ENCODE results near the gene ACSS1.

Gene ACSS1

DNA sequence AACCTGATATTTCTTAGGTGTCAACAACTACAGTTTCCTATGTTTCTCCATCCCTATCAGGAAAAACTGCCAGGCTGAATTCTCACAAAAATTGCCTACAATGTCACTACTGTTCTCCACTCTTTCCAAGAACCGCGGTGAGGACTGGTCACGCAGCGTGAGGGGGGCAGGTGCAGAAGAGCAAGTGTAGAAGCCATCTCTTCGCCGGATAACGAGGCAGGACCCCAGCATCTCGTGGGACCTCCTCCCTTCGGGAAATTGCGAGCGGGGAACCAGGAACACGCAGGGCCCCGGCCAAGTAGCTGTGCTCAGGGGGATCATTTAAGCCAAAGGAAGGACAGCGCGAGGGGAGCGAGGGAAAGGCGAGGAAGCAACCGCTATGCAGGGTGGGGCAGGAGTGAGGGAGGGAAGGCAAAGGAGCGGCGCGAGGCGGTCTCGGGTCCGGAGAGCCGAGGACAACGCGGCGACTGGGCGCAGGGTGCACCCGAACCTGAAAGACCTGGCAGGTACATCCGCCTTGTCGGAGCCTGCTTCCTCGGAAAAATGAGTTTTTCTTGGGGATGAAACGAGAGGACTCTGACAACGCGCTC is 65.9 kb downstream of the ACSS1 start:
- peak; percentile 16 for DNase-seq

DNA sequence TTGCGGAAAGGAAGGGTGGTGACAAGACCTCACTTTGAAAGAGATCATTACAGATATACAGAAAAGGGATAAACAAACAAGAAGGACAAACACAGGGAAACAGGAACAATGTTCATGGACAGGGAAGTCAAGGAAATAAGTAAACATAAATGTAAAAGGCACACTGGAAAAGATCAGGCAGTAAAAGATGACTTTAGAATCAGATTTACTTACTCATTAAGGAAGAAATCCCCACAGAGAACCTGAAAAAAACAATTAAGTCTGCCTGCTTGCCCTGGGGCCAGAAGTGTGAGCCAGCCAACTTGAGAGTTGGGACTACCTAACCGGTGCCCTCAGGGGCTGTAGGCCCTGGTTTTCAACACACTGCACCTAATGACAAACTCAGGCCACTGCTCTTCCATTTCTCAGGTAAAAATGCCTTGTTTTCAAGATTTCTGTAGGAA is 67.1 kb downstream of the ACSS1 start:
- no peak for DNase-seq

DNA sequence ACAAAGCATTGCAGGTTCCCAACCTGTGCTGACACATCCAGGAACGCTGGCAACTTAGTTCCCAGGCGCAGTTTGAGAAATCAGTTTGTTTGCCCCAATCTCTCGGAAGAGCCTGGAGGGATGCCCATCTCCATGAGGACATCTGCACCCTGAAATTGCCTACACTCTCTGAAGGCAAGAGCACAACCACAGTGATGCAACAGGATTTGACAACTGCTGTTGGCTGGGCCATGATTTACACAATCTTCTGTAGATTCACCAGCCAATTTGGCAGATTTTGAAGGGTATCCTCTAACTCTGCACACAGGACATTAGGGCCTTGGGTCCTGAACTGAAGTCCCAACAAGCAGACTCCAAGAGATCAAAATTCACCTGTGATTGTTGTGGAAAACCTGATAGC is 68.8 kb downstream of the ACSS1 start:
- no peak for DNase-seq

DNA sequence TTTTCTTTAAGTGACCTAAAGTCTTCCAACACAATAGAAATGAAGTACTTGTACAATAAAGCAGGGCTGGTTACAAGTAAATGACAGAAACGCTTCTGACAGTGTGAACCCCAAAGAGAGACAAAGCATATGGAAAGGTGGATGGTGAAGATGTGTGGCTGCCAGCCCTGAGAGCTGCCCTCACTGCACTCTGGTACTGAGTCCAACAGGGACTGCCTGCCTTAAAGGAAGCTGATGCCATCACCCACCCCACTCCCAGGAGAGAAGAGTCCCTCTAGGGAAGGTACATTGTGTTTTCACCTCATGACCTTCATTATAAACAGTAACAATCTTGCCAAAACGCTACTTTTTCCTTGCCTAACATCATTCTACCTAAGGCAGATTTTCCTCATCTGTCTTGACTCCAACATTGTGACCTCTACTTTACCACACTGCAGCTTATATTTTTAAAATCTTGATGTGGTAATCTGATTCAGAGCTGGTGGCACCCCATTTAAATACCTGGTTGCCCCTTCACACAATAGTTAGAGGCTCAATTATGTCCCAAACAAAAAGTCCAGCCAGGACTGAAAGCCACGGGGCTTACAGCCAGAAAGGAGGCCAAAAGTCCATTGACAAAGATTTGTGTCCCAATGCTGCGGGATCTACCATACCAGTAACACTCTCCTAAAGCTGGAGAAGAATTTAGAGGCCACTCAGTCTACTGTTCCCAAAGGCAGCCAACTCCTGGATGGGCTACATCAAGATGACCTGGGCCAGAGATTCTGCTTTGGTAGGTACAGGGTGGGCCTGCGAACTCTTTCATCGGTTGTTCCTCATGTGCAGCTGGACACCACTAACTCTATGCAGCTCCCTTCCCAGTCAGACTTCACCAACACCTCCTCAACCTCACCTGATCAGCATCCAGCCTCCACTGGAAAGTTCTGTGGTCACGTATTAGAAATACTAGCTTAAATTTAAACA is 69.8 kb downstream of the ACSS1 start:
- DNase-seq = no peak

DNA sequence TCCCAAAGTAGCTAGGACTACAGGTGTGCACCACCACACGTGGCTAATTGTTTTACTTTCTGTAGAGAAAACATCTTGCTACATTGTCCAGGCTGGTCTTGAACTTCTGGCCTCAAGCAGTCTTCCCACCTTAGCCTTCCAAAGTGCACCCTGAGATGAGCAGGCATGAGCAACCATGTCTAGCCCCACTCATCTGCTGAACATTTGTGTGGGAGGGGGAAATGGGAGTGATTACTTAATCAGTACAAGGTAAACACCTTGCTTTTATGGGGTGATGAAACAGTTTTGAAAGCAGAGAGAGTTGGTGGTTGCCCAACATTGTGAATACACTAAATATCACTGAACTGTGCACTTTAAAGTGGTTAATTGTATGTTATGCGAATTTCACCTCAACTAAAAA is 70.7 kb downstream of the ACSS1 start:
- no peak for DNase-seq

DNA sequence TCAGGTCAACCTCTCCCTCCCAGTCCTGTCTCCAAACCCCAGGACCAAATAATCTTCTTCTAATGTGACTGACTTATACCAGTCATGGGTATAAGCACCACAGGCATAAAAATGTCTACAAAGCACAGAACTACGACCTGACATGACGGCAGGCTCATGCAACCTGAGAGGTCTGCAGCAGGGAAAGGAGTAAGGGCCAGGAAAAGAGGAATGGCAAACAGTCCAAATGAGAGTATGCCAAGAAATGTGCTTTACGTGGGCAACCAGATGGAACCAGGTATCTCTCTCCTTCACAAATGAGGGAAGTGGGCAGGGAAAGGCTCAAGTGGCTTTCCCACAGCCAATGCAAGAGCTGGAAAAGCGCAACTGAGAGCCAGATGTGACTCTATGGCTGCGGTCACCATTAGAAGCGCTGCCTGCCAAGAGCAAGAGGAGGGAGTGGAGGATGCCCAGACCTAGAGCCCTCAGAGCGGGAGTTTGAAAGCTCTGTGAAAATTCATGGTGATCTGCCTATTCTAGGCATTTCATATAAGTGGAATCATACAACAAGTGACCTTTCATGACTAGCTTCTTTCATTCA is 71.4 kb downstream of the ACSS1 start:
- no peak for DNase-seq

DNA sequence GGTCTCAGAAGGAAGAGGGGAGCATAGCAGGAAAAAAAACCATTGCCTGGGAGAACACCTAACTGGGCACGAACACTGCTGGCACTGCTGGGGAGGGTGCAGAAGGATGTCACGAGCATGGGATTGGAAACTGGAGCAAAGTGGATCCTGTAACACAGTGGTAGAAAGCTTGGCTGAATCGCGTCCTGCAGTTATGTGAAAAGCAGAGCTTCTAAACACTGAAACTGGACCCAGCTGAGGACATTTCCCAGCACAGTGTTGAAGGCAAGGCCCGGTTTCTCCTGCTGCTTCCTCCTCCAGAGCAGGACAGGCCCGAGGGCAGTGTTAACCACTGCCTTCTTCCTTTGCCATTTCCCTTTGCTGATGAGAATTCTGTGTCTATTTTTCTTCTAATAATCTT is 72.1 kb downstream of the ACSS1 start:
- no peak for DNase-seq

DNA sequence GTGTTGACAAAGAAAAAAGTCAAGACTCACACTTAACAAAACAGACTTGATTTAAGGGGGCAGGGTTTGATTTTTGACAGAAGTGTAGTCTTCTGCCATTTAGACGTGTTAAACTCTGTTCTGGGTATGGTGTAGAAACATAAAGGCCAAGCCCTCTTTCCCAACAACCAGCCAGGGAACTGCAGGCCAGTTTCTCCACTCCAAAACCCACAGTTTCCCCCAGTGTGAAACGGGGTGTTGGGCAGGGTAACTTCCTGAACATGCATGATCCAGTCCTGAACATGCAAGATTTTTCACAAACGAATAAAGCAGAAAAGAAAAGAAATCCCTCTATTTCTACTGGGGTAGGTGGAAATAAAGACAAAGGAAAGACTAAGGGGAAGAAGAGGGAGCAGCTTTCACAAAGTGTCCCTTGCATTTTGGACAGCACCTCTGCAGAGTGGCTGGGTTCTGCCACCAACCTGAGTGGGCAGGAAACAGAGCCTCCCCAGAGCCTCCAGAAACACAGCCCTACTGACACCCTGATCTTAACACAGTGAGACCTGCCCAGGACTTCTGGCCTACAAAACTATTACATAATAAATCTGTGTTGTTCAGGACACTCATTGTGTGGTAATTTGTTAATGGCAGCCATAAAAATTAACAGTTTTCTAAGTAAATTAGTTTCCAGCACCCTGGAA is 72.8 kb downstream of the ACSS1 start:
- no peak for DNase-seq

DNA sequence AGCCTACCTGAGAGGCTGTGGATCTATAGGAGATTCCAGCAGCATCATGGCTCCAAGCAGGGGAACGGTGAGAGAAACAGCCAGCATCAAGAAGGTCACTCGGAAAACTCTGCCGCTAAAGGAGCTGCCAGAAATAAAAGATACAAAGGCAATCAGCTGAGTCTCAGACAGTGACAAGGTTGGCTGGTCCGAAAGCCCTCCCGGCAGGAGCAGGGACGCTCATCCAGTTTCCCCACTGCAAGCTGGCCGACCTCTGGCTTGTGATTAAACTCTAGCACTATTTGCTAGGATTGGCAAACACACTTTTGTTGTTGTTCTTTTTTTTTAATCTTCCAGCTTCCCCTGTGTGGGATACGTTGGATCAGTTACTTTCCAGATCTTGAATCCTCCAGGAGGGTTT is 74.0 kb downstream of the ACSS1 start:
- no peak for DNase-seq

DNA sequence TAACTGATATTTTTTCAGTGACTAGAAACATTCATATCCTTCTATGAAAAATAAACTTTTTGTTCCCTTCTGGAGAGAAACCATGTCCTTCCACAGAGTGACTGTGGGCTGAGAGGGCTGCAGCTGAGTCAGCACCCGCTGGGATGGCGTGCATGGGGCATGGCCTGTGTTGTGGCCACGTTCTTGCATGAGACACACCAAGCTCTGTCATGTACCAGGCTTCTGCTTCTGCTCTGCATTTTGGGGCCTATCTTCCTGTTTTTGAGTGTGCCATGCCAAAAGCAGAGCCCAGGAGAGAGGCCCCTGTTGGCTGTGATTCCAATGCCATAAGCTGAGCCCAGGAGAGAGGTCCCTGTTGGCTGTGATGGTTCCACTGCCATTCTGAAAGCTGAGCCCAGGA is 76.1 kb downstream of the ACSS1 start:
- no peak for DNase-seq

DNA sequence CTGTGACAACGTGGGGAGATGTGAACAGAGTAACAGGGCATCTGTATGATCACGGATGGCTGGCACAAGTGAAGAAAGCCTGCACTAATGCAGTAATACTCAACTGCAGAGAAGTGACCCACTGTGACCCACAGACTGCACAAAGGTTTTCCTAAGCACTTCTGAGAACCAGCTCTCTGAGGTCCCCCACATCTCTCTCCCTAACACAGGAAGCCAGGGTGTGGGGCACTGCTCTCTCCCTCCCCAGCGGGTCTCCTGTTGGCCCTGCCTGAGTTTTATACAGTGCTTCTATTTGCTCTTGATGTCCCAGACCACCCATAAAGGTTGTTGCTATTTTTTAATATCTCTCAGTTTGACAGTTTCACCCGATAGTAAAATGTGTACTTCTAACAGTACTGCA is 76.7 kb downstream of the ACSS1 start:
- no peak for DNase-seq

DNA sequence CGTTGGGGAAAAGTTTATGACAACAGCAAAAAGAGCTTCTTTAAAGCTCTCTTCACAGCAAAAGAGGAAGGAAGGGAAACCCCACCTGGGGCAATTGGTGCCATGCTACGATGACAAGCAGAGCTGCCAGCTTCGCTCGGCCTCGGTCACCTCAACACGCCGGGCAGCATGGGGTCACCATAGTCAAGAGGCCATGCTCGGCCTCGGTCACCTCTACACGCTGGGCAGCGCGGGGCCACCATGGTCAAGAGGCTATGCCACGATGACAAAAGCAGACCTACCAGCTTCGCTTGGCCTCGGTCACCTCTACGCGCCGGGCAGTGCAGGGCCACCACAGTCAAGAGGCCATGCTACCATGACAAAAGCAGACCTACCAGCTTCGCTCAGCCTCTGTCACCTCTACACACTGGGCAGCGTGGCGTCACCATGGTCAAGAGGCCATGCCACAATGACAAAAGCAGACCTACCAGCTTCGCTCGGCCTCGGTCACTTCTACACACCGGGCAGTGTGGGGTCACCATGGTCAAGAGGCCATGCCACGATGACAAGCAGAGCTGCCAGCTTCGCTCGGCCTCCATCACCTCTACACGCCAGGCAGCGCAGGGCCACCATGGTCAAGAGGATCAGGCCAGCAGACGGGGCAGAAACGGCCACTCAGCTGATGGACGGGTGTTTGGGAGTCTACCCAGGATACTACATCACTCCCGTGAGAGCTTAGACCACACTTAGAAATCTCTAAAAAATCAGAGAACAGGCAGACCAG is 77.5 kb downstream of the ACSS1 start:
- no peak for DNase-seq

DNA sequence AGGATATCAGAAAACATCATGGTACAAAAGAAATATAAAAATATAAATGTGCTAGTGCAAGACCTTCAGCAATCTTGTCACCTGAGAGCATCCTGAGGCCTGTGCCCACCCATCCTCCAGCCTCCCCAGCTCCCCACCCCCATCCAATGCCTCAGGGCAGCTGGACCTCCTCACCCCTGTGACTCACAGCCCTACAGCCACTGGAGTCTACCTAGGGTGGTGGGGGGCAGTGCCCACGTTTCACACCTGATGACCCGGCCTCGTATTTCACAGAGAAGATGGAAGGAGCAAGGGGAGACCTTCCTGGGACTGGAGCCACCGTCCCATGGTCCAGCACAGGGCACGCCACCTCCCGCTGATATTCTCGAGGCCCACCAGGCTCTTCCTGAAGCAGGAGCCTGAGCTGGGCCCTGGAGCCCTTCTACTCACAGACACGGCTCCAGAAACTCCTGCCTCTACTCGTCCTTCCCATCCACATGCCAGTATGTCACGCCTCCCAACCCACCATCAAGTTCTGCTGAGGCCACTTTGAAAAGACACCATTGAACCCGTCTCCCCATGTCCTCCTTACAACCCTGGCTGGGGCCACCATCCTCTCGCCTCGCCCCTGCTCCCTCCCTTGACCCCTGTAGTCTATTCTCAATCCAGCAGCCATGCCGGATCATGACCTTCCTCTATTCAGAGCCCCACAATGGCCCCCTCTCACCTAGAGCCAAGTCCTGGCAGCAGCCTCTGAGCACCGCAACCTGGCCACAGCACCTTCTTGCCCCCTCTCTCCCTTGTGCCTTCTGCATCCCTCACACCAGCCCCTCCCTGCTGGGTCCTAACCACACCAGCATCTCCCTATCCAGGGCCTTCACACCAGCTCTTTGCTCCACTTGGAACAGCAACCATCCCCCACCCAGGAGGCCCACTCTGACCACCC is 78.6 kb downstream of the ACSS1 start:
- no peak for DNase-seq

DNA sequence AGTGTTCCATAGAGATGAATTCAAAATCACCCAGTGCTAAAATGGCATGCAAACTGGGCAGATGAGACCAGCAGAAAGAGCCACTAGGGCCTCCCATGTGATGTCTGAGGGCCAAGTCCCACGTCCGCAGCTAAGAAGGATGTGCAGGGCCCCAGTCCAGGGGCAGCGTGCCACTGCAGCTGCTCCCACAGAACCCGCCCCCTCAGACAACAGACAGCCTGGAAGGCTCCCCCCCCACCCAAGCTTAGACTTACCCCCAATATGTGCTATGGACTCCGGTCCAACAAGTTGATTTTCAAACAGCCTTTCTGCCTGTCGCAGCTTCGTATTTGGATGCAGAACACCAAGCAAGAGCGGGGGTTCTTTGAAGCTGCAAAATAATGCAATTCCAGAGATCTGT is 79.4 kb downstream of the ACSS1 start:
- DNase-seq = no peak

DNA sequence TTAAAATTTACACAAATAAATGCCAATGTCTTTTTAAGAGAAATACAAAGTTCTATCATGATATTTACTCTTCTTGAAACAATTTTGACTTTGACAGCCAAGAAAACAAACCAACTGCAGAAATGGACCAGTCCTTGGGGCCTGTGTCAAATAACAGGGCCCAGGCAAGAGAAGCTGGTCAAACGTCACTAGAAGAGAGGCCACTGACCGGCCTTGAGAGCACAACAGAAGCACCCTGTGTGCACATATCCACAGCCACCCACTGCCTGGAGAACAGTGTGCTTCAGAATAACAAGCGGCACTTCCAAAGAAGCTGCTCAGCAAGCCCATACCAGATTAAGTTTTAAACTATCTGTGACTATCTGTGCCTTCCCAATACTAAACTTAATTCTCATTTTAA is 80.1 kb downstream of the ACSS1 start:
- no peak for DNase-seq

DNA sequence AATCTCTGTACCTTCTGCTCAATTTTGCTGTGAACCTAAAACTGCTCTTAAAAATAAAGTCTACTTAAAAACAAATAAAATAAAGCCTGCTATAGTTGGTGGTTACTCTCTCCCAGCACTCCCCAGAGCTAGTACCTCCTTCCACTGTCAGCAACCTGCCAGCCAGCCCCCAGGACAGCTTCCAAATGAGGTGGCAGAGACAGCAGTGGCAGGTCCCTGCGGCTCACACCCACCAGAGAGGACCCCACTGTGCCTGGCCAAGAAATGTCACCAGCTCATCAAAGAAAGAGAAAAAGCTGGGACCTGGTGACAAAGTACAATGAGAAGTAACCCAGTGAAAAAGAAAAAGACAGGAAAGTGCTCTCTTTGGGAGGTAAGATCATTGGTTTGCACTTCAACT is 80.6 kb downstream of the ACSS1 start:
- DNase-seq = no peak

DNA sequence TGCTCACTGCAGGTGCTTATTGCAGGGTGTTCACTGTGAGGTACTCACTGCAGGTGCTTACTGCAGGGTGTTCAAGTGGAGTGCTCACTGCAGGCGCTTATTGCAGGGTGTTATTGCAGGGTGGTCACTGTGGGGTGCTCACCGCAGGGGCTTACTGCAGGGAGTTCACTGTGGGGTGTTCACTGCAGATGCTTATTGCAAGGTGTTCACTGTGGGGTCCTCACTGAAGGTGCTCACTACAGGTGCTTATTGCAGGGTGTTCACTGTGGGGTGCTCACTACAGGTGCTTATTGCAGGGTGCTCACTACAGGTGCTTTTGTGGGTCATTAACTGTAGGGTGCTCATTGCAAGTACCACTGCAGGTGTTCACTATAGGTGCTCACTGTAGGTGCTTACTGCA is 85.6 kb downstream of the ACSS1 start:
- DNase-seq = no peak

DNA sequence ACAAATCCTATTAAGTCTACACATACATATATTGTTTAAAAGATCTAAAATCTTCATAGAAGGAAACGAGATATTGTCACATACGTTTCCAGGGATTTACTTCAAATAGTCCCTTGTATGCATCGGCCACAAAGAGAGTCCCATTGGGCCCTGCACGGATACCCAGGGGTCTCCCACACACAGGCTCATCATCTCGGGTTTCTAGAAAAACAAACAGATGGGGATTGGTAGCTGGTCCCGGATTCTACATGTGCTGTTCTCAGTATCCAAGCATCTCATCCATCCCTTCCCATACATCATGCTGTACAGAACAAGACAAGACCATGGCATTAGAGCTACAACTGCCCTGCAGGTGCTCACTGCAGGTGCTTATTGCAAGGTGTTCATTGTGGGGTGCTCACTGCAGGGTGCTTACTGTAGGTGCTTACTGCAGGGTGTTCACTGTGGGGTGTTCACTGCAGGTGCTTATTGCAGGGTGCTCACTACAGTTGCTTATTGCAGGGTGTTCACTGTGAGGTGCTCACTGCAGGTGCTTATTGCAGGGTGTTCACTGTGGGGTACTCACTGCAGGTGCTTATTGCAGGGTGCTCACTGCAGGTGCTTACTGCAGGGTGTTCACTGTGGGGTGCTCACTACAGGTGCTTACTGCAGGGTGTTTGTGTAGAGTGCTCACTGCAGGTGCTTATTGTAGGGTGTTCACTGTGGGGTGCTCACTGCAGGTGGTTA is 86.4 kb downstream of the ACSS1 start:
- no peak for DNase-seq

DNA sequence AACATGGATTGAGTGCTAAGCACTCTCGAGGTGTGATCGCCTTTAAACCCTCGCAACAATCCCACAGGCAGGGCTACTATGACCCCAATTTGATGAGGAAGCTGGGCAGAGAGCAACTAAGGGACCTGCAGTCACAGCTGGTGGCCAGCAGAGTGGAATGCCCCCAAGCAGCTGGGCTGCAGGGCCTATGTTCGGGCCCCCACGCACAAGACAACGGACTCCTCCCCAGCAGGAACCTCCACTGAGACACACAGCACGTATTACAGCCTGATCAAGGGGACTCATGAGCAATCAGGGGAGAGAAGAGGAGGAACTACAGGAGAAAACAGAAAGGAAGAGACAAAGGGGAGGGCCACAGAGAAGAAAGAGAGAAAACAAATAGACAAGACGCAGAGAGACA is 87.2 kb downstream of the ACSS1 start:
- DNase-seq = no peak

DNA sequence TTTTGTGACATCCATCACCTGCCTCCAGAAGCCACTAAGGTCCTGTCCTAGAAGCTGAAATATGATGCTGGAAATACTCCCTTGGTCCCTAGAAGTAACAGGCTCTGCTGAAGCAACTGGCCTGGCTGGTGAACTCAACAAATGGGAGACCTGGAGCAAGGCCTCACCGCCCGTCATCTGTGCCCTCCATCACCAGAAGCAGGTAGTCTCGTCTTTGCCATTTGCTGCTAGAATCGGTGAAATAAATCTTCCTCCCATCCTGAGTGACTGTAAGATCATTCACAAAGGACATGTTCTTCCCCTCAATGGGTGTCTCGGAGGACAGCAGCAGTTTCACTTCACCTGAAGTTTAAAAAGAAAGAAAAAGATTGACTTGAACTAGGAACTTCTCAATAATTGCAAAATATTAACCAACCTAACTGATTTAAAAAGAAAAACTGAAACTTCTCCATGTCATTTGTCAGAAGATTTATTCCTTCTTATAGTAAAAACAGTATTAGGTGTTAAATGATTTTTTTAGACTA is 87.8 kb downstream of the ACSS1 start:
- no peak for DNase-seq
